K562 (cell line): ENCODE data around the gene ANKRD24. TPM values are rescaled to one million over a fixed set of nuclear protein-coding genes. Genes with fewer than 3 reads are reported as not detected.
A peak's percentile ranks its signal among the peaks of the same experiment; 100 is the strongest.

Source experiments
- ATAC-seq: fragments of 200-7000 bp; cut with Tn5 transposase; 3 replicates; pipeline ENCODE4 v1.9.1; 2020; ENCODE audit warnings: moderate library complexity
- BruUV-seq: library from RNA; stranded (reverse); fragments of 400-500 nt; replicated peaks from 2 replicates; lab custom pipeline; 2021; lab: Mats Ljungman, UMichigan
- CTCF ChIA-PET: fragments of 300-600 bp; formaldehyde crosslinking; extraction: SDS; loops from one replicate; lab custom pipeline; 2021; ENCODE audit warnings: low intra/inter-chr PET ratio; lab: Yijun Ruan, JAX
- POLR2A ChIA-PET: fragments of 300-600, 350-650 bp; sonication (Branson Sonifier 250); formaldehyde crosslinking; extraction: SDS; loops from one replicate; lab custom pipeline; 2021; ENCODE audit warnings: antibody characterized with exemption, inconsistent platforms; lab: Yijun Ruan, JAX
- DNase-seq, 4 experiments: peaks; one replicate each; pipeline versions ENCODE4 v3.0.0 to v3.0.0-alpha.2; 2011 to 2018; ENCODE audit warnings: low spot score in 3 of 4, mixed read lengths in 3 of 4; ENCODE audit errors: extremely low read depth in 1 of 4
- FAIRE-seq: peaks from 2 replicates; lab custom pipeline; 2011; peaks lifted over from hg19 to GRCh38; lab: Jason Lieb, UNC
- H2AFZ ChIP-seq: 2 replicates; pipeline ENCODE4 v1.6.0; 2011; ENCODE audit warnings: low read depth, low read length, control low read depth, inconsistent platforms
- H3K27ac ChIP-seq: fragments of 200-600 bp; 3 replicates; pipeline ENCODE4 v1.8.0; 2011; ENCODE audit warnings: low read depth, mild to moderate bottlenecking, control low read depth, inconsistent platforms, low read length, moderate library complexity, mixed read lengths; ENCODE audit errors: extremely low read depth
- H3K27me3 ChIP-seq, 2 experiments: fragments of 300-600 bp in 1 of 2; 2 replicates in 1 of 2; 3 replicates in 1 of 2; pipeline versions ENCODE4 v1.6.0 to v1.8.0; 2011; ENCODE audit warnings: inconsistent platforms in 2 of 2, low read length in 2 of 2, mild to moderate bottlenecking in 1 of 2, mixed read lengths in 1 of 2, moderate library complexity in 1 of 2; ENCODE audit not compliant: control insufficient read depth in 2 of 2, insufficient read depth in 2 of 2
- H3K36me3 ChIP-seq: fragments of 300-600 bp; 3 replicates; pipeline ENCODE4 v1.8.0; 2011; ENCODE audit warnings: mild to moderate bottlenecking, low read length, inconsistent platforms; ENCODE audit not compliant: control insufficient read depth, insufficient read depth
- H3K4me1 ChIP-seq, 2 experiments: fragments of 200-600 bp in 1 of 2; replicated peaks in 1 of 2; 2 replicates in 1 of 2; 3 replicates in 1 of 2; pipeline versions ENCODE4 v1.5.1 to v1.8.0; 2011; ENCODE audit warnings: inconsistent platforms in 2 of 2, low read length in 2 of 2, mild to moderate bottlenecking in 1 of 2, mixed read lengths in 1 of 2, moderate library complexity in 1 of 2; ENCODE audit not compliant: control insufficient read depth in 2 of 2, insufficient read depth in 2 of 2
- H3K4me2 ChIP-seq: 2 replicates; pipeline ENCODE4 v1.6.1; 2011; ENCODE audit warnings: low read length, control low read depth, inconsistent platforms, mixed read lengths; ENCODE audit not compliant: insufficient read depth
- H3K4me3 ChIP-seq: fragments of 200-600 bp; sonication (generic), shearing (Covaris generic); 2 replicates; pipeline ENCODE4 v1.5.1; 2016; ENCODE audit warnings: control low read depth, inconsistent platforms
- H3K79me2 ChIP-seq: fragments of 200-600 bp; 3 replicates; pipeline ENCODE4 v1.8.0; 2011; ENCODE audit warnings: low read length, inconsistent platforms; ENCODE audit not compliant: control insufficient read depth, insufficient read depth
- H3K9ac ChIP-seq, 2 experiments: 2 replicates each; pipeline versions ENCODE4 v1.6.0 to v1.6.1; 2011; ENCODE audit warnings: low read depth in 2 of 2, low read length in 2 of 2, control low read depth in 1 of 2, inconsistent platforms in 1 of 2, mild to moderate bottlenecking in 1 of 2, mixed read lengths in 1 of 2; ENCODE audit not compliant: insufficient read depth in 1 of 2
- H3K9me1 ChIP-seq: one replicate; pipeline ENCODE4 v1.6.0; 2011; ENCODE audit warnings: inconsistent platforms, mild to moderate bottlenecking, low read length, moderate library complexity; ENCODE audit not compliant: control insufficient read depth, insufficient read depth
- H3K9me3 ChIP-seq: replicated peaks from 2 replicates; pipeline ENCODE4 v1.5.1; 2011; ENCODE audit warnings: low read depth, low read length, inconsistent platforms; ENCODE audit not compliant: control insufficient read depth, insufficient read depth
- H4K20me1 ChIP-seq: replicated peaks from 2 replicates; pipeline ENCODE4 v1.6.1; 2011; ENCODE audit warnings: low read length, inconsistent platforms, mixed read lengths; ENCODE audit not compliant: control insufficient read depth, insufficient read depth
- ADNP ChIP-seq: fragments of 200-800 bp; sonication (Bioruptor generic); IDR thresholded peaks from 2 replicates; pipeline ENCODE4 v1.6.1; 2016; ENCODE audit warnings: missing genetic modification characterization, missing compliant biosample characterization
- BCOR ChIP-seq: fragments of 450-650 bp; IDR thresholded peaks from 2 replicates; pipeline ENCODE4 v1.6.1; 2016
- CHD4 ChIP-seq: fragments of 200-600 bp; sonication (generic); IDR thresholded peaks from 3 replicates; pipeline ENCODE4 v1.6.1; 2012; ENCODE audit warnings: low read depth, mild to moderate bottlenecking, mixed read lengths, low read length, inconsistent platforms; ENCODE audit not compliant: insufficient read depth, insufficient replicate concordance, poor library complexity, severe bottlenecking
- CTCF ChIP-seq, 3 experiments: IDR thresholded peaks in 2 of 3; conservative IDR thresholded peaks in 1 of 3; 2 replicates each; pipeline ENCODE4 v1.5.1; 2011 to 2012; ENCODE audit warnings: low read length in 3 of 3, mild to moderate bottlenecking in 3 of 3, control low read depth in 2 of 3, improper control_type of control experiment in 1 of 3, inconsistent platforms in 1 of 3, low read depth in 1 of 3, mixed read lengths in 1 of 3, moderate library complexity in 1 of 3; ENCODE audit not compliant: insufficient read depth in 2 of 3
- KDM1A ChIP-seq, 2 experiments: fragments of 450-650 bp; IDR thresholded peaks; 2 replicates each; pipeline ENCODE4 v1.6.1; 2016; ENCODE audit warnings: mild to moderate bottlenecking in 2 of 2
- RAD21 ChIP-seq, 2 experiments: fragments of 250-450 bp in 1 of 2; fragments of 450-650 bp in 1 of 2; sonication (Bioruptor Pico) in 1 of 2; formaldehyde crosslinking in 1 of 2; IDR thresholded peaks in 1 of 2; conservative IDR thresholded peaks in 1 of 2; 2 replicates each; pipeline versions ENCODE4 v1.4.0 to v1.8.0; 2020 to 2022; ENCODE audit warnings: mild to moderate bottlenecking in 2 of 2, moderate library complexity in 1 of 2
- RBM25 ChIP-seq: fragments of 200-400 bp; formaldehyde crosslinking; IDR thresholded peaks from 2 replicates; pipeline ENCODE4 v1.6.1; 2018; ENCODE audit warnings: low read length, low read depth, moderate library complexity; ENCODE audit not compliant: severe bottlenecking
- SNAPC5 ChIP-seq: fragments of 250-450 bp; sonication (Bioruptor Pico); IDR thresholded peaks from 2 replicates; pipeline ENCODE4 v1.8.0; 2021; ENCODE audit warnings: moderate library complexity, mild to moderate bottlenecking, inconsistent platforms
- SNIP1 ChIP-seq: fragments of 450-650 bp; IDR thresholded peaks from 2 replicates; pipeline ENCODE4 v1.7.1; 2017; ENCODE audit warnings: low read depth, mild to moderate bottlenecking
- ZFP36 ChIP-seq: fragments of 150-350 bp; IDR thresholded peaks from 2 replicates; pipeline ENCODE4 v1.6.1; 2018; ENCODE audit warnings: low read length, low read depth; ENCODE audit not compliant: partially characterized antibody
- ZNF121 ChIP-seq: sonication (generic); formaldehyde crosslinking; conservative IDR thresholded peaks from 2 replicates; pipeline ENCODE4 v1.8.0; 2022; ENCODE audit warnings: missing genetic modification reagents
- ZNF263 ChIP-seq: sonication (generic); formaldehyde crosslinking; IDR thresholded peaks from 2 replicates; pipeline ENCODE4 v1.8.0; 2022; ENCODE audit warnings: mild to moderate bottlenecking, missing genetic modification reagents, borderline replicate concordance
- WGBS: fragments of 100-300 bp; shearing (Covaris generic); methylation state at CpG from one replicate; pipeline ENCODE4 v1.1.6; 2016; ENCODE audit warnings: low coverage, mixed read lengths; ENCODE audit not compliant: insufficient coverage; ENCODE audit errors: missing lambda C conversion rate; 5-methylcytosine and 5-hydroxymethylcytosine counted together
- in situ Hi-C: fragments of 300-500 bp; cut with MboI; formaldehyde crosslinking; loops from 4 replicates; pipeline ENCODE4 v1.15.0; 2018; ENCODE audit warnings: inconsistent platforms, mixed read lengths
- intact Hi-C: fragments of 100-400 bp; cut with micrococcal nuclease; formaldehyde crosslinking; loops from 2 replicates; pipeline ENCODE4 v1.14.2; 2022
- polyA plus RNA-seq, 8 experiments: library from polyadenylated mRNA; depleted of rRNA in 4 of 8; stranded (reverse) in 5 of 8; unstranded in 3 of 8; fragments of >200 nt; fragmentation: Nextera tagmentation in 2 of 8; fragmentation: Illumina TruSeq in 1 of 8; extraction: Ambion mirVana in 2 of 8; extraction: Trizol in 1 of 8; gene quantifications; 2 replicates each; pipeline versions ENCODE4 v1.2.1 to v1.2.3, GENCODE V29; 2011 to 2014; ENCODE audit warnings: inconsistent platforms in 1 of 8, missing spikeins in 1 of 8
- total RNA-seq, 7 experiments: library from RNA; depleted of rRNA in 6 of 7; stranded (reverse); fragments of >200 nt in 6 of 7; fragmentation: Illumina TruSeq in 2 of 7; extraction: Trizol in 2 of 7; gene quantifications; 2 replicates each; pipeline versions ENCODE4 v1.2.1 to v1.2.3, GENCODE V29; 2011 to 2021; ENCODE audit warnings: low replicate concordance in 1 of 7
- TF ChIP-seq, protein P1 (sequence below): fragments of 150-350 bp; conservative IDR thresholded peaks from 2 replicates; pipeline ENCODE4 v1.6.1; 2014; ENCODE audit warnings: low read length

ANKRD24 gene
- total and polyA plus RNA-seq, 9 of the 15 experiments (the other 6 are each of a cell fraction or from before 2014, with no cell fraction given), result 0.07 to 0.12 (median 0.09) TPM; not detected in 5

DNA sequence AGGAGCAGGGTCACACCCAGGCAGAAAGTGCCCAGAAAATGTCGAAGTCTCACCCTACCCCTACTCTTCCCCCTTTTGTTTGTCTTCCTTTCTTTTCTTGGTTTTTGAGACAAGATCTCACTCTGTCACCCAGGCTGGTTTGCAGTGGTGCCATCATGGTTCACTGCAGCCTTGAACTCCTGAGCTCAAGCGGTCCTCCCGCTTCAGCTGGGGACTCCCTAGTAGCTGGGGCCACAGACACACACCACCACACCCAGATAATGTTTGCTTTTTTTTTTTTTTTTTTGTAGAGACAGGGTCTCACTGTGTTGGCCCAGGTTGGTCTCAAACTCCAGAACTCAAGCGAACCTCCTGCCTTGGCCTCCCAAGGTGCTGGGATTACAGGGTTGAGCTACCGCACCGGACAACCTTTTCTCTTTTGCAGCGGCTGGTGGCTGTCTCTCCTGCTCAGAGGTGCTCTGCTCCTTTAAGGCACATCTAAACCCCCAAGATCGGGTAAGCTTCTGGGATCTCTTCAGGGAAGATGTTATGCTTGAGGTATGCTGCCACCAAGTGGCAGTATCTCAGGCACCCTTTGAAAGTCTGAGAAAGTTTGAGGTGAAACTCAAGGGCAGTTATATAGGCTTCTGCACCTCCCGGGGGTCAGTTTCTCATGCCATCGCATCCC, 24.5 kb downstream of the ANKRD24 start:
- Histone ChIP-seq H3K27me3 (peaks cover 0 to 6% of the 10 kb centered on the region in 2 experiments; a peak in 2 of 5 replicates), H2AFZ (no peak overlapping the region), H3K4me2 (no peak overlapping the region), H3K4me3 (no peak overlapping the region), H3K9me1 (peaks cover 3% of the 10 kb centered on the region), H4K20me1 (no peaks in the 10 kb centered on the region), H3K27ac (no peak overlapping the region), H3K79me2 (no peaks in the 10 kb centered on the region), H3K4me1 (peaks cover 5 to 24% of the 10 kb centered on the region in 2 experiments; a peak in 4 of 5 replicates), H3K9me3 (no peaks in the 10 kb centered on the region), H3K9ac (no peak overlapping the region), H3K36me3 (no peaks in the 10 kb centered on the region)
- in situ Hi-C loops (loop anchor here (5.0 kb wide), 1 partner anchor 345 kb away; no protein-coding TSS in a partner anchor), intact Hi-C loops (no loop called here)
- BruUV-seq, result no TSS peak
- ChIA-PET CTCF (interaction anchor here (0.9 kb wide), 1 partner anchor 219 kb away, joined by 3 read pairs; no protein-coding TSS in a partner anchor), POLR2A (interaction anchor here (0.7 to 2.0 kb wide), 3 partner anchors 10 to 223 kb away, joined by 3 to 7 read pairs (median 3); partner anchors contain the start of gene EEF2)
- TF ChIP-seq ZNF121 (CRISPR knock-in tag), result peak; percentile 93
- no peak for TF ChIP-seq SNIP1
- TF ChIP-seq SNAPC5 (CRISPR knock-in tag), result no peak
- TF ChIP-seq KDM1A (IDR thresholded peaks at IDR 0.05), result peak; percentile 24 to 46; a peak in 2 of 4 replicates
- peak; percentile 69; the same call in 1 of the 2 replicates for TF ChIP-seq ZNF263
- peak; percentile 72 for TF ChIP-seq BCOR
- peak; percentile 75 for TF ChIP-seq RBM25
- TF ChIP-seq, protein P1, sequence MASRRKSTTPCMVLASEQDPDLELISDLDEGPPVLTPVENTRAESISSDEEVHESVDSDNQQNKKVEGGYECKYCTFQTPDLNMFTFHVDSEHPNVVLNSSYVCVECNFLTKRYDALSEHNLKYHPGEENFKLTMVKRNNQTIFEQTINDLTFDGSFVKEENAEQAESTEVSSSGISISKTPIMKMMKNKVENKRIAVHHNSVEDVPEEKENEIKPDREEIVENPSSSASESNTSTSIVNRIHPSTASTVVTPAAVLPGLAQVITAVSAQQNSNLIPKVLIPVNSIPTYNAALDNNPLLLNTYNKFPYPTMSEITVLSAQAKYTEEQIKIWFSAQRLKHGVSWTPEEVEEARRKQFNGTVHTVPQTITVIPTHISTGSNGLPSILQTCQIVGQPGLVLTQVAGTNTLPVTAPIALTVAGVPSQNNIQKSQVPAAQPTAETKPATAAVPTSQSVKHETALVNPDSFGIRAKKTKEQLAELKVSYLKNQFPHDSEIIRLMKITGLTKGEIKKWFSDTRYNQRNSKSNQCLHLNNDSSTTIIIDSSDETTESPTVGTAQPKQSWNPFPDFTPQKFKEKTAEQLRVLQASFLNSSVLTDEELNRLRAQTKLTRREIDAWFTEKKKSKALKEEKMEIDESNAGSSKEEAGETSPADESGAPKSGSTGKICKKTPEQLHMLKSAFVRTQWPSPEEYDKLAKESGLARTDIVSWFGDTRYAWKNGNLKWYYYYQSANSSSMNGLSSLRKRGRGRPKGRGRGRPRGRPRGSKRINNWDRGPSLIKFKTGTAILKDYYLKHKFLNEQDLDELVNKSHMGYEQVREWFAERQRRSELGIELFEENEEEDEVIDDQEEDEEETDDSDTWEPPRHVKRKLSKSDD, result no peak
- peak; percentile 25; the same call in 1 of the 2 replicates for TF ChIP-seq ADNP (tag)
- TF ChIP-seq CHD4, result peak; percentile 26
- TF ChIP-seq RAD21 (CRISPR knock-in tag; conservative IDR thresholded peaks at IDR 0.05 in 1 of 2, IDR thresholded peaks at IDR 0.05 in 1 of 2), result peak in 1 of 2 experiments; percentile 19; a peak in 1 of 4 replicates
- TF ChIP-seq CTCF (IDR thresholded peaks at IDR 0.05 in 2 of 3, conservative IDR thresholded peaks at IDR 0.05 in 1 of 3; ENCODE audit: insufficient read depth in 2 of 3, low read depth in 1 of 3, low read length in 3 of 3), result peak in 2 of 3 experiments; percentile 24 to 27; a peak in 2 of 6 replicates
- TF ChIP-seq ZFP36, result peak; percentile 58
- peak in 1 of 4 experiments; percentile 62 for DNase-seq
- no peak for ATAC-seq
- FAIRE-seq, result no peak
- WGBS, result 46% methylated on average over 7 of the region's 10 CpGs
